GM18526 (cell line): ENCODE results near the gene CDCA3.

ENCODE experiments used
- POLR2A ChIP-seq: IDR thresholded peaks from 3 replicates; pipeline ENCODE4 v1.6.1; 2011; ENCODE audit not compliant: insufficient read length; ENCODE audit errors: extremely low read depth

CDCA3 gene

DNA sequence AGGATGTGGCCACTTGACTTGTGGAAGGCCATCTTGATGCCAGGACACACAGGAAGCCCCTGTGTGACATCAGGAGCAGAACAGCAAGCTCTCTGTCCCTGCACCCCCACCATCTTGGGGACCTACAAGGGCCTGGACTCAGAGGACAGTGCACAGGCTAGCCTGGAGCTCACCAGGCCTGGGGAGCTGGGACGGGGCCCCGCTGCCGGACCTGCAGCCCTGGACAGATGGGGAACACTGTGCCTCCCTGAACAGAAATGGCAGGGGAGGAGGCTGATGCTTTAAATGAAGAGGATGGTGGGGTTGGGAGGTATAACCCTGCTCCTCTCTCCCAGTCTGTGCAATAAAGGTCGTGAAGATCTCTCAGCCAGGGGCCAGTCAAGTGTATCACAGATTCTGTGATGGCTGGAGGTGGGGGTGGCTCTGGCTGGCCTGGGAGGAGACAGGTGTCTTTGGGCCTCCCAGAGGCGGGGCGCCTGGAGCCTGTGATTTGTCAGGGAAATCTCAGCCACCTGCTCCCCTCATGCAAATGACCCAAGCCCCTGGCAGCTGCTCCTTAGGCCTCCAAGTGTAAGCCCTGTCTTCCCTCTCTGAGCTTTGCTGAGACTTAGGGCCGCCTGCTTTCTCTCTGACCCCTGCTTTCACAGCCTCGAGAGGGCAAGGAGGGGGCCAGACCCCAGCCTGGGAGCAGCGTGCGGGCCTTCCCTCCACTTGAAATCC lies 11.4 kb downstream of the CDCA3 start:
- TF ChIP-seq POLR2A: peak; percentile 36

DNA sequence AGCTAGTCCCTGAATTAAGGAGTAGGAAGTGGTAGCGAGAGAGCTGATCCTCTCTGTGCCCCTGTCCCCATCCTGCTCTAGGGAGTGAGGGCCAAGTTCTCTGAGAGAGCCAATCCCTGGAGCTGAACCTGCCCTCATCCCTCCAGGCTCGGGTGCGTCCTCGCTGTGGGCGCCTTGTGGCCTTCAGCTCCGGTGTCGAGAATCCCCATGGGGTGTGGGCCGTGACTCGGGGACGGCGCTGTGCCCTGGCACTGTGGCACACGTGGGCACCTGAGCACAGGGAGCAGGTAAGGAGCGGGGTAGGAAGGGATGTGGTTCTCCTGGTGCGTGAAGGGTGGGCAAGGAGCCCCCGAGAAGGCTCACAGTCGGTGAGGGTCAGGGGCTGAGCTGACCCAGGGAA lies 12.2 kb downstream of the CDCA3 start:
- TF ChIP-seq POLR2A: no peak

DNA sequence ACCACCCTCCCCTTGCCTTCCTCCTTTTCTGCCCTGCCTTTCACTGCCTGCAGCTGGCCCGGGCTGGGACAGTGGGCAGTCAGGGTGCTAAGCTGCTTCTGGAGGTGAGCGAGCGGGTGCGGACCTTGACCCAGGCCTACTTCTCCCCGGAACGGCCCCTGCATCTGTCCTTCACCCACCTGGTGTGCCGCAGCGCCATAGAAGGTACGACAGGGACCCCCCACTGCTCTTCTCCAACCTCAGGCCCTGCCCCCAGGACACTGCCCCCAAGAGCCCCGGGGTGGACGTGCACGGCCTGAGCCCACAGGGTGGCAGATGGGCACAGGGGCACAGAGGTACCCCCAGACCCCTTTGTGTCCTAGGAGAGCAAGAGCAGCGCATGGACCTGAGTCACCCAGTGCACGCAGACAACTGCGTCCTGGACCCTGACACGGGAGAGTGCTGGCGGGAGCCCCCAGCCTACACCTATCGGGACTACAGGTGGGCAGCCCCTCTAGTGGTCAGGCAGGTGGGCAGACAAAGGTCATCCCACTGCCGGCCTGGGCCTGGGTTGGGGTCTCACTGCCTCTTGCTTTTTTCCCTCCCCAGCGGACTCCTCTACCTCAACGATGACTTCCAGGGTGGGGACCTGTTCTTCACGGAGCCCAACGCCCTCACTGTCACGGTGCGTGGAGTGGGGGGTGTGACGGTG lies 13.6 kb downstream of the CDCA3 start:
- TF ChIP-seq POLR2A: no peak

DNA sequence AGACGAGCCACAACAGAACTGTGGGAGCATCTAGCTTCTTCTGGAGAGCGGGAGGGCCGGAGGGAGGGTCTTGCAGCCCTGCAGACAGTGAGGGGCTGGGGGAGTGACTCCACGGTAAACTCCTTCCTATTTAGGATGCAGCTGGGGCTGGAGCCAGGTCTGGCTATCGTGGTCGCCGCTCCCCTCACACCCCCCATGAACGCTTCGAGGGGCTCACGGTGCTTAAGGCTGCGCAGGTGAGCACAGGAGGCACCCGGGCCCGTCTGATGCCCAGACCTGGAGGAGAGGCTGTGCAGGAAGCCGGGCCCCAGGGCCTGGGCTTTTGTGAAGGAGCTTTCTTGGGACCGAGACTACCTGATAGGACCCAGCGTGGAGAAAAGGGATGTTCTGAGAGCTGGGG lies 14.2 kb downstream of the CDCA3 start:
- TF ChIP-seq POLR2A: no peak

DNA sequence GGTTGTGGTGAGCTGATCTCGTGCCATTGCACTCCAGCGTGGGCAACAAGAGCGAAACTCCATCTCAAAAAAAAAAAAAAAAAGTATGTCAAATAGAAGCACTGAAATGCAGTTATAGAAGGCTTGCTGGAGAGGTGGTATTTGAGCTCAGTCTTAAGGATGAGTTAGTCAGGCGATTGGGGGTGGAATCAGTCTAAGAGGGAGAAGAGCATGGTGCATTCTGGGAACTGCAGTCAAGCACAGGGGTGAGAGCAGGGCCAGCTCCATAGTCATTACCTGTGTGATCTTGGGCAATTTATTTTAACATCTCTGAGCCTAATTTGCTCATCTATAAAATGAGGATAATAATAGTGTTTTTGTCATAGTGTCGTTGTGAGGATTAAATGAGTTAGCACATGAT lies 16.2 kb downstream of the CDCA3 start:
- no peak for TF ChIP-seq POLR2A

DNA sequence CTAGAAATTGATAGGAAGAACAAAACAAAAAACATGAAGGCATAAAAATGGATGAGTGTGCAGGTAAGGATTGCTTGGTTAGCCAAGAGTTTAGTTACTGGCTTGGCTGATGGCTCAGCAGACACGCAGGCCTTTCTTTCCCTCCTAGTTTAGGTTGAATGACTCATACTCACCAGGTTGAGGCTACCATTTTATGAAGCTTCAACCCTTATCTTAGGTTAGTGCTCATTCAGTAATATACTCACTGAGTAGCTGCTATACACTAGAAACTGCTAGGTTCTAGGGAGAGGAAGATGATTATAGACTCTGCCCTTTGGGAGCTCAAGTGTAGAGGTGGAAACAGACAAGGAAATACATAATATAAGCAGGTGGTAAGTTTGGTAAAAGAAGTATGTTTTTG lies 16.8 kb downstream of the CDCA3 start:
- TF ChIP-seq POLR2A: no peak

DNA sequence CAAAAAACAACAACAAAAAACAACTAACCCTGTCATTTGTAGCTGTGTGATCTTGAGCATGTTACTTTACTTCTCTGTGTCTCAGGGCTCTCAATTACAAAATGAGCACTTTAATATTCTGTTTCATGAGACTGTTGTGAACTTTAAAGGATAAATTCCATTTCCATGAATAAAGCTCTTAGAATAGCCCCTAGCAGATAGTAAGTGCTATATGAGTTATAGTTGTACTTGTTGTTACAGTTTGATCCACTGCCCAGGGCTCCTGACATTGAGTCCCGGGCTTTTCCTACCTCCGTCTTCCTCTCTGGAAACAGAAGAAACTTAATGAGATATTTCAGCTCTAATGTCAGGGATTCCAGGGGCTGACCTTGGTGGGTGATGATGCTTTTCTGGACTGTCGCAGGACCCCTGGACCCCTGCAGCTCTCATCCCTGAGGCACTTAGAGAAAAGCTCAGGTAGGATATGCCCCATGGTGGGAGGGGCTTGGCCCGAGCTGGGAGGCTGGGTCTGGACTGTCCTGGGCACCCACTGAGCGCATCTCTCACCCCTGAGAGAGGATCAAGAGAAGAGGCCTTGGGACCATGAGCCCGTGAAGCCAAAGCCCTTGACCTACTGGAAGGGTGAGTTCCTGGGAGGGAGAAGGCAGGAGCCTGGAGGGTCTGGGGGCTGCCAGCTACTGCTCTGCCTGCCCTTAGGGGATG lies 17.7 kb downstream of the CDCA3 start:
- no peak for TF ChIP-seq POLR2A

DNA sequence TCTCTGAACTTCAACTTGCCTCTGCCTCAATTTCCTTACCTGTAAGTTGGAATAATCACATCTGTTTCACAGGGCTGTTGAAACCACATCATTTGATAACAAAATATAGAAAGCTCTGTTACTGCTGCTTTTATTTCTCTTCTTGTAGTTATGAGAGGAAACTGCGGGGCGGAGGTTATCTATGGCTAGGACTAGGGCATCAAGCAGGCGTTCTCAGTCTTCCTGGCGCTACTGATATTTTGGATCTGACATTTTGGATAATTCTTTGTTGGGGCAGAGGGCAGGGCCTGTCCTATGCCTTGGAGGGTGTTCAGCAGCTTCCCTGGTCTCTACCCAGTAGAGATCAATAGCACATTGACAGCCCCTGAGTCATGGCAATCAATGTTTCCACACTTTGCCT lies 19.0 kb downstream of the CDCA3 start:
- no peak for TF ChIP-seq POLR2A

DNA sequence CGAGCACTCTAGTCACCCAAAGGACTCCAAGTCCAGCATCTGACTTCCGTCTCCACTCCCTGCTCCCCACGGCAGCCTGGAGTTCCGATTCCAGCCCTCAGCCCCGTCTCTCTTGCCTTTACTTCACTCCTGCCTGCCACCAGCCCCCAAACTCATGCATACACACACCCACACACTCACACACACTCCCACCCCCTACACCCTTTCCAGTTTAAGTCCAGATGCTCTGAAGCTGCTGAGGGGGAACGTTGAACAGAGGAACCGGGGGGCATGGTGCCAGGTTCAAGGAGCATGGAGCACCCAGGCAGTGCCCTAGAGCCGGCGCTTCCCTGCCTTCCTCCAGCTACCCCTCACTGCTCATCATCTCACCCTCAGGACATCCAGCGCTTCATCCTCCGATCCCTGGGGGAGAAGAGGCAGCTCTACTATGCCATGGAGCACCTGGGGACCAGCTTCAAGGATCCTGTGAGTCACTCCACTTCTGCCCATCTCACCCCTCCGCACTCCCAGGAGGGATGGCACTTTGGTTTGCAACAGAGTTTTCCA lies 19.6 kb downstream of the CDCA3 start:
- TF ChIP-seq POLR2A: no peak

DNA sequence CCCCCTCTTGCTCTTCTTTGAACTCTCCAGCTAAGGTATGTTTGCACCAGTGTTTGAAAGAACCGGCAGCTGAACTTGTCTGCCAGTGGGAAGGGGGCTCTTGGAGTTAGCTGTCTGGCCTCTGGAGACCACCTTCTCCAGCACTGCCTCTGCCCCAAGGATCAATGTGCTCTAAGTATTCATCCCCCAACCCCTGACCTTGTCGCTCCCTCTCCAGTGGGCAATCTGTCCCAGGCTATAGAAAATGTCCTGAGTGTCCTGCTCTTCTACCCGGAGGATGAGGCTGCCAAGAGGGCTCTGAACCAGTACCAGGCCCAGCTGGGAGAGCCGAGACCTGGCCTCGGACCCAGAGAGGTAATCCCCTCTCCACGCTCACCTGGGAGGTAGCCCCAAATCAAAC lies 20.1 kb downstream of the CDCA3 start:
- no peak for TF ChIP-seq POLR2A

DNA sequence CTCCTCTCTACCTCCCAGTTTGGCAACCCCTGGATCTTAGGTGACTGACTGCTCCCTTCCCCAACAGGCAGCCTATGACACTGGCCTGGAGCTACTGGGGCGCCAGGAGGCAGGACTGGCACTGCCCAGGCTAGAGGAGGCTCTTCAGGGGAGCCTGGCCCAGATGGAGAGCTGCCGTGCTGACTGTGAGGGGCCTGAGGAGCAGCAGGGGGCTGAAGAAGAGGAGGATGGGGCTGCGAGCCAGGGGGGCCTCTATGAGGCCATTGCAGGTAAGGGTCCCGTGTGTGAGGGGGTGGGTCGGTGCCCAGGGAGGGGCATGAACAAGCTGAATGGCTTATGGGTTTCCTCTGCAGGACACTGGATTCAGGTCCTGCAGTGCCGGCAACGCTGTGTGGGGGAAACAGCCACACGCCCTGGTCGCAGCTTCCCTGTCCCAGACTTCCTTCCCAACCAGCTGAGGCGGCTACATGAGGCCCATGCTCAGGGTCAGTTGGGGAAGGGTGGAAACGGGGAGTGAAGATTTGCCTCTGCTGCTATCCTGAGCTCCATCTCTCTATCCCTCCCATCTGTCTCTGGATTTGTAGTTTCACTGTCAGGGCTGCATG lies 20.7 kb downstream of the CDCA3 start:
- no peak for TF ChIP-seq POLR2A

DNA sequence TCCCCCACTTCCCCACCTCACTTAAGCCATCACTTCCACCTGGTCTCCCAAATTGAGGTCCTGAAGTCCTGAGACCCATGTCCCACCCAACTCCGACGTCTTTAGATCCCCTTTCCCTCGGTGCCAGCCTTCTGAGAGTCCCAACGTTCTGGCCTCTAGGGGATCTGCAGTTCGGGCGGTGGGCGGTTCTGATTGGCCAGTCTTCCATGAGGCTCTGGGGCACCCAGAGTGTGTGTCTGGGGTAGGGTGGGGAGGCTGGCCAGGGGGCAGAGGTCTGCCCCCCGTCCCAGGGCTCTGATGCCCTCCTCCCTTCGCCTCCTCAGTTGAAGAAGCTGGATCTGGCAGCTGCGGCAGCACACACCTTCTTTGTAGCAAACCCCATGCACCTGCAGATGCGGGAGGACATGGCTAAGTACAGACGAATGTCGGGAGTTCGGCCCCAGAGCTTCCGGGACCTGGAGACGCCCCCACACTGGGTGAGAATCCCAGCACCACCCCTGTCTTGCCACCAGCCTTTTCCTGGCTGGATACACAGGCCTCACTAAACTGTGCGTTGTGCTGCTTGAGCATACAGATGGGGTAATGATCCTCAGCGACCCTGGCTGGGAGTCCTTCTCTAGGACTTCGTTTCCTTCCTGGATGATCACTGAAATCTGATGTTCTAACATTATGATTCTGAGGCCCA lies 21.4 kb downstream of the CDCA3 start:
- no peak for TF ChIP-seq POLR2A

DNA sequence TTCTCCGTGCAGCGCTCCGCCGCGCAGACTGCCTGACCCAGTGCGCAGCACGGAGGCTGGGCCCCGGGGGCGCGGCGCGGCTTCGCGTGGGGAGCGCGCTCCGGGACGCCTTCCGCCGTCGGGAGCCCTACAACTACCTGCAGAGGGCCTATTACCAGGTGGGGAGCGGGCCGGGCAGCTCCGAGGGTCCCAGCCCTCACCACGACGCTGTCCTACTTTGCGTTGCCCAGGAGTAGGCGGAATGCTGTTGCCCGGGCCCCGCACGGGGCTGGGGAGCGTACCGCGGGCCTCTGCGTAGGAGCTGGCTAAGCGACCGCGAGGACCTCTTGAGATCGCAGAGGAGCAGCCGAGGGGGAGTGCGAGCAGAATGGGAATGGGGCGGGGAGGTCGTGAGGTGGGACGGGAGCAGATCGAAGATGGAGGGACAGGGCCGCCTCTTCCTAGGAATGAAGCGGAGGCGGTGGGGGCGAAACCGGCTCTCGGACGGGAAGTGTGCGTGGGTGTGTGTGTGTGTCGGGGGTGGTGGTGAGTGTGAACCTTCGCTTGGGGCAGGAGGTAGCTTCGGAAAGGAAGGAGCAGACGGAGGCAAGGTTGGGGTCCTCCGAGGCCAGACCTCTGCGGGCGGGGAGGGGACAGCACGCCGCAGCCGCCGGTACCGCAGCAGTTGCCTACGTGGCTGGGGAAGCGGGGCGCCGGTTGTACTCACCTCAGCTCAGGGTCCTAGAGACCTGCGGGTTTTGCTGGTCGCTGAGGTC lies 22.1 kb downstream of the CDCA3 start:
- no peak for TF ChIP-seq POLR2A
